Erythroblast (primary cell): ENCODE measurements around the gene KLK3.

Experiments used
- GATA1 ChIP-seq: IDR thresholded peaks from 2 replicates; pipeline ENCODE4 v1.6.1; 2011; ENCODE audit warnings: low read depth, mild to moderate bottlenecking, control low read depth, low read length, moderate library complexity
- POLR2A ChIP-seq: IDR thresholded peaks from 2 replicates; pipeline ENCODE4 v1.6.1; 2011; ENCODE audit warnings: mild to moderate bottlenecking, low read length

DNA sequence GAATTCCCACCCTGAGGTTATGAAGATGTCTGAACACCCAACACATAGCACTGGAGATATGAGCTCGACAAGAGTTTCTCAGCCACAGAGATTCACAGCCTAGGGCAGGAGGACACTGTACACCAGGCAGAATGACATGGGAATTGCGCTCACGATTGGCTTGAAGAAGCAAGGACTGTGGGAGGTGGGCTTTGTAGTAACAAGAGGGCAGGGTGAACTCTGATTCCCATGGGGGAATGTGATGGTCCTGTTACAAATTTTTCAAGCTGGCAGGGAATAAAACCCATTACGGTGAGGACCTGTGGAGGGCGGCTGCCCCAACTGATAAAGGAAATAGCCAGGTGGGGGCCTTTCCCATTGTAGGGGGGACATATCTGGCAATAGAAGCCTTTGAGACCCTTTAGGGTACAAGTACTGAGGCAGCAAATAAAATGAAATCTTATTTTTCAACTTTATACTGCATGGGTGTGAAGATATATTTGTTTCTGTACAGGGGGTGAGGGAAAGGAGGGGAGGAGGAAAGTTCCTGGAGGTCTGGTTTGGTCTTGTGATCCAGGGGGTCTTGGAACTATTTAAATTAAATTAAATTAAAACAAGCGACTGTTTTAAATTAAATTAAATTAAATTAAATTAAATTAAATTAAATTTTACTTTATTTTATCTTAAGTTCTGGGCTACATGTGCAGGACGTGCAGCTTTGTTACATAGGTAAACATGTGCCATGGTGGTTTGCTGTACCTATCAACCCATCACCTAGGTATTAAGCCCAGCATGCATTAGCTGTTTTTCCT lies 7.0 kb downstream of the KLK3 start:
- no peak for TF ChIP-seq POLR2A
- no peak for TF ChIP-seq GATA1
